GM19455 (cell line): ENCODE results near the gene MTHFR.

ENCODE experiments used
- ATAC-seq: cut with Tn5 transposase; IDR thresholded peaks from one replicate; pipeline ENCODE4 v1.9.1; 2021; ENCODE audit not compliant: unreplicated experiment

MTHFR gene

GRCh38 chr1:11799099-11799498, 6.7 kb downstream of the MTHFR start:
- ATAC-seq = no peak

- ATAC-seq = no peak
Measured at GRCh38 chr1:11797525-11798216, 8.1 kb downstream of the MTHFR start.

GRCh38 chr1:11796036-11796828, 9.5 kb downstream of the MTHFR start:
- ATAC-seq = no peak

- no peak for ATAC-seq
Measured at GRCh38 chr1:11795238-11795890, 10.4 kb downstream of the MTHFR start.

GRCh38 chr1:11794446-11795237, 11.1 kb downstream of the MTHFR start:
- ATAC-seq = no peak

GRCh38 chr1:11793819-11794218, 11.9 kb downstream of the MTHFR start:
- ATAC-seq = no peak

GRCh38 chr1:11792106-11792505, 13.7 kb downstream of the MTHFR start:
- ATAC-seq = no peak

- ATAC-seq = no peak
Measured at GRCh38 chr1:11790880-11791715, 14.7 kb downstream of the MTHFR start.

GRCh38 chr1:11790101-11790879, 15.5 kb downstream of the MTHFR start:
- no peak for ATAC-seq

GRCh38 chr1:11789126-11790067, 16.4 kb downstream of the MTHFR start:
- ATAC-seq = no peak

- ATAC-seq = no peak
Measured at GRCh38 chr1:11788549-11789053, 17.2 kb downstream of the MTHFR start.

GRCh38 chr1:11787804-11788436, 17.8 kb downstream of the MTHFR start:
- ATAC-seq = no peak

GRCh38 chr1:11787251-11787803, 18.4 kb downstream of the MTHFR start:
- no peak for ATAC-seq

- ATAC-seq = no peak
Measured at GRCh38 chr1:11786168-11786567, 19.6 kb downstream of the MTHFR start.

GRCh38 chr1:11784993-11785769, 20.6 kb downstream of the MTHFR start:
- no peak for ATAC-seq

- no peak for ATAC-seq
Measured at GRCh38 chr1:11784256-11784992, 21.3 kb downstream of the MTHFR start.
